ENCODE measurements around the gene TACR1.

The TACR1 gene

GRCh38 chr2:75030218-75031009 is 168.9 kb downstream of the TACR1 start:
- no peak for TF ChIP-seq CTCF (IDR thresholded peaks at IDR 0.05; ENCODE audit: unreplicated experiment in 3 of 3)
- no peaks in the 10 kb centered on the region for H3K36me3 Mint-ChIP-seq (ENCODE audit: low read depth)
- H3K4me3 Mint-ChIP-seq, result no peak overlapping the region
- H3K27ac Mint-ChIP-seq, result no peak overlapping the region
- H3K27me3 Mint-ChIP-seq (ENCODE audit: low read depth), result peaks cover 6% of the 10 kb centered on the region
- H3K4me1 Mint-ChIP-seq, result no peaks in the 10 kb centered on the region
- H3K9me3 Mint-ChIP-seq, result no peaks in the 10 kb centered on the region

GRCh38 chr2:75027886-75028285 is 171.4 kb downstream of the TACR1 start:
- no peaks in the 10 kb centered on the region for H3K9me3 Mint-ChIP-seq
- H3K27me3 Mint-ChIP-seq (ENCODE audit: low read depth), result peaks cover 6% of the 10 kb centered on the region
- no peak for TF ChIP-seq CTCF (IDR thresholded peaks at IDR 0.05; ENCODE audit: unreplicated experiment in 3 of 3)
- H3K27ac Mint-ChIP-seq, result no peak overlapping the region
- no peaks in the 10 kb centered on the region for H3K36me3 Mint-ChIP-seq (ENCODE audit: low read depth)
- no peaks in the 10 kb centered on the region for H3K4me1 Mint-ChIP-seq
- H3K4me3 Mint-ChIP-seq, result no peak overlapping the region

- H3K36me3 Mint-ChIP-seq (ENCODE audit: low read depth), result no peaks in the 10 kb centered on the region
- no peak overlapping the region for H3K27ac Mint-ChIP-seq
- H3K4me3 Mint-ChIP-seq, result no peak overlapping the region
- no peak for TF ChIP-seq CTCF (IDR thresholded peaks at IDR 0.05; ENCODE audit: unreplicated experiment in 3 of 3)
- peaks cover 6% of the 10 kb centered on the region for H3K27me3 Mint-ChIP-seq (ENCODE audit: low read depth)
- no peaks in the 10 kb centered on the region for H3K9me3 Mint-ChIP-seq
- no peaks in the 10 kb centered on the region for H3K4me1 Mint-ChIP-seq
Measured at GRCh38 chr2:75025633-75026380, 173.5 kb downstream of the TACR1 start.

GRCh38 chr2:75025216-75025615 is 174.1 kb downstream of the TACR1 start:
- Mint-ChIP-seq H3K27me3 (ENCODE audit: low read depth) (peaks cover 4% of the 10 kb centered on the region), H3K9me3 (no peaks in the 10 kb centered on the region), H3K4me1 (no peaks in the 10 kb centered on the region), H3K36me3 (ENCODE audit: low read depth) (no peaks in the 10 kb centered on the region), H3K4me3 (no peak overlapping the region), H3K27ac (no peak overlapping the region)
- TF ChIP-seq CTCF (IDR thresholded peaks at IDR 0.05; ENCODE audit: unreplicated experiment in 3 of 3), result no peak

GRCh38 chr2:75023666-75024455 is 175.5 kb downstream of the TACR1 start:
- TF ChIP-seq CTCF (IDR thresholded peaks at IDR 0.05; ENCODE audit: unreplicated experiment in 3 of 3), result no peak
- no peaks in the 10 kb centered on the region for H3K36me3 Mint-ChIP-seq (ENCODE audit: low read depth)
- no peak overlapping the region for H3K27ac Mint-ChIP-seq
- H3K4me3 Mint-ChIP-seq, result no peak overlapping the region
- no peaks in the 10 kb centered on the region for H3K4me1 Mint-ChIP-seq
- H3K27me3 Mint-ChIP-seq (ENCODE audit: low read depth), result peaks cover 3% of the 10 kb centered on the region
- no peaks in the 10 kb centered on the region for H3K9me3 Mint-ChIP-seq

All from nephron (organoid).